Kidney epithelial cell (primary cell): ENCODE data around the gene SRR. TPM values are rescaled to one million over a fixed set of nuclear protein-coding genes. Genes with fewer than 3 reads are reported as not detected.

Experiments
- DNase-seq: peaks from one replicate; pipeline ENCODE4 v3.0.0-alpha.2; 2010; ENCODE audit warnings: low read depth
- H3K27me3 ChIP-seq: 2 replicates; pipeline ENCODE4 v1.6.0; 2011; ENCODE audit warnings: low read length; ENCODE audit not compliant: control insufficient read depth, insufficient read depth
- H3K36me3 ChIP-seq: 2 replicates; pipeline ENCODE4 v1.5.1; 2011; ENCODE audit warnings: low read length; ENCODE audit not compliant: control insufficient read depth, insufficient read depth
- H3K4me3 ChIP-seq: 2 replicates; pipeline ENCODE4 v1.5.1; 2011; ENCODE audit warnings: low read depth, mild to moderate bottlenecking, control low read depth, low read length
- total RNA-seq: library from RNA; depleted of rRNA; stranded (reverse); fragments of >200 nt; gene quantifications from 2 replicates; pipeline ENCODE4 v1.2.3, GENCODE V29; 2015
- TF ChIP-seq, protein P1 (sequence below): IDR thresholded peaks from 2 replicates; pipeline ENCODE4 v1.5.1; 2011; ENCODE audit warnings: mild to moderate bottlenecking, moderate library complexity, low read length, control low read depth, inconsistent platforms; ENCODE audit not compliant: insufficient read depth, poor library complexity, severe bottlenecking

The SRR gene
- total RNA-seq, 1 donor from 2014 or later = 24.4 TPM

GRCh38 chr17:2317796-2318195 lies 14.0 kb downstream of the SRR start:
- no peaks in the 10 kb centered on the region for H3K27me3 ChIP-seq
- TF ChIP-seq, protein P1, sequence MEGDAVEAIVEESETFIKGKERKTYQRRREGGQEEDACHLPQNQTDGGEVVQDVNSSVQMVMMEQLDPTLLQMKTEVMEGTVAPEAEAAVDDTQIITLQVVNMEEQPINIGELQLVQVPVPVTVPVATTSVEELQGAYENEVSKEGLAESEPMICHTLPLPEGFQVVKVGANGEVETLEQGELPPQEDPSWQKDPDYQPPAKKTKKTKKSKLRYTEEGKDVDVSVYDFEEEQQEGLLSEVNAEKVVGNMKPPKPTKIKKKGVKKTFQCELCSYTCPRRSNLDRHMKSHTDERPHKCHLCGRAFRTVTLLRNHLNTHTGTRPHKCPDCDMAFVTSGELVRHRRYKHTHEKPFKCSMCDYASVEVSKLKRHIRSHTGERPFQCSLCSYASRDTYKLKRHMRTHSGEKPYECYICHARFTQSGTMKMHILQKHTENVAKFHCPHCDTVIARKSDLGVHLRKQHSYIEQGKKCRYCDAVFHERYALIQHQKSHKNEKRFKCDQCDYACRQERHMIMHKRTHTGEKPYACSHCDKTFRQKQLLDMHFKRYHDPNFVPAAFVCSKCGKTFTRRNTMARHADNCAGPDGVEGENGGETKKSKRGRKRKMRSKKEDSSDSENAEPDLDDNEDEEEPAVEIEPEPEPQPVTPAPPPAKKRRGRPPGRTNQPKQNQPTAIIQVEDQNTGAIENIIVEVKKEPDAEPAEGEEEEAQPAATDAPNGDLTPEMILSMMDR = no peak
- H3K4me3 ChIP-seq = no peak overlapping the region
- no peak for DNase-seq
- no peaks in the 10 kb centered on the region for H3K36me3 ChIP-seq

GRCh38 chr17:2319051-2319450 lies 15.3 kb downstream of the SRR start:
- no peak overlapping the region for H3K4me3 ChIP-seq
- no peaks in the 10 kb centered on the region for H3K36me3 ChIP-seq
- no peaks in the 10 kb centered on the region for H3K27me3 ChIP-seq
- TF ChIP-seq, protein P1 = no peak
- no peak for DNase-seq

GRCh38 chr17:2321399-2321798 lies 17.6 kb downstream of the SRR start:
- no peak for DNase-seq
- H3K4me3 ChIP-seq = no peak overlapping the region
- H3K27me3 ChIP-seq = no peaks in the 10 kb centered on the region
- TF ChIP-seq, protein P1 = no peak
- H3K36me3 ChIP-seq = peaks cover 3% of the 10 kb centered on the region

GRCh38 chr17:2323629-2324314 lies 20.0 kb downstream of the SRR start:
- DNase-seq = no peak
- Histone ChIP-seq H3K36me3 (peaks cover 5% of the 10 kb centered on the region), H3K4me3 (no peak overlapping the region), H3K27me3 (no peaks in the 10 kb centered on the region)
- TF ChIP-seq, protein P1 = no peak

GRCh38 chr17:2331303-2331702 lies 27.6 kb downstream of the SRR start:
- no peak overlapping the region for H3K4me3 ChIP-seq
- no peaks in the 10 kb centered on the region for H3K27me3 ChIP-seq
- TF ChIP-seq, protein P1 = no peak
- H3K36me3 ChIP-seq = peaks cover 5% of the 10 kb centered on the region
- no peak for DNase-seq

GRCh38 chr17:2335726-2336214 lies 32.0 kb downstream of the SRR start:
- DNase-seq = no peak
- Histone ChIP-seq H3K4me3 (peak overlapping the region; percentile 84), H3K27me3 (no peaks in the 10 kb centered on the region), H3K36me3 (peaks cover 3% of the 10 kb centered on the region)
- TF ChIP-seq, protein P1 = no peak
